Measurements from ENCODE around the gene KLHL13. TPM values are rescaled to one million over a fixed set of nuclear protein-coding genes. Genes with fewer than 3 reads are reported as not detected.

The KLHL13 gene
- total and polyA plus RNA-seq, 2 experiments from 2014 or later = 18.5 to 44.9 TPM

- WGBS (ENCODE audit: low lambda C conversion rate, missing lambda C conversion rate) = 90% methylated on average over 1 of the region's 1 CpG
- TF ChIP-seq EZH2 (IDR thresholded peaks at IDR 0.05; ENCODE audit: borderline replicate concordance) (no peak), EZH2phosphoT487 (IDR thresholded peaks at IDR 0.05; ENCODE audit: low read depth, severe bottlenecking, unreplicated experiment) (no peak), CTCF (IDR thresholded peaks at IDR 0.05; ENCODE audit: poor library complexity) (no peak)
- H3K27ac ChIP-seq = no peak overlapping the region
Observed at GRCh38 chrX:117995378-117995777, 121.2 kb downstream of the KLHL13 start.

DNA sequence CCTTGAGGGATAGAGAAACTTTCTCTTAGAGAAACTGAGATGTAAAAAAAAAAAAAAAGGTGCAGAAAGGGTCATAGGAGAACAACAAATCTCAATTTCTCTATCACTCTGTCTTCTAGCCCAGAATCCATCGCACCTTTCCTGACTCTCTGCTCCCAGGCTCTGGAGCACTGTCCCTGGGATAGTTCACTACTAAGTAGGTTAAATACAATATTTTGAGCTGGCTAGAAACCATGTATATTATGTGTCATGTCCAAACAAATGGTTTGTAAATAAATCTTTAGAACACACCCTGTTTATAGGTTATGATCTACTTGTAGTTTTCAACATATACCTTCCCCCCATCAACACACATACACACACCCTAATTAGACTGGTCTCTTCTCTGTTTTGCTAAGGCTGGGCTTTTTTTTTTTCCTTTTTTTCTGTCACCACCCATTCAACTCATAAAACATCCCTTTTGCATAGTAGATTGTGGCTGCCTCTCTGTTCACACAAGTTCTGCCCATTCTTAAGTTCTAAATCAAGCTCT, 124.4 kb downstream of the KLHL13 start:
- 76% methylated on average over 1 of the region's 1 CpG for WGBS (ENCODE audit: low lambda C conversion rate, missing lambda C conversion rate)
- Histone ChIP-seq H3K27ac (no peak overlapping the region), H3K4me2 (no peak overlapping the region), H3K4me1 (ENCODE audit: insufficient read depth) (no peaks in the 10 kb centered on the region), H3K27me3 (no peaks in the 10 kb centered on the region), H4K20me1 (ENCODE audit: insufficient read depth, poor library complexity, severe bottlenecking) (no peaks in the 10 kb centered on the region), H3K36me3 (replicated peaks; ENCODE audit: insufficient read depth, low read depth) (no peaks in the 10 kb centered on the region), H3K9me3 (ENCODE audit: low read depth) (no peaks in the 10 kb centered on the region), H3K79me2 (no peaks in the 10 kb centered on the region), H2AFZ (no peak overlapping the region), H3K4me3 (no peak overlapping the region), H3K9me2 (replicated peaks; ENCODE audit: insufficient read depth) (no peaks in the 10 kb centered on the region)
- no peak for TF ChIP-seq CTCF (IDR thresholded peaks at IDR 0.05; ENCODE audit: poor library complexity)
- TF ChIP-seq EZH2 (IDR thresholded peaks at IDR 0.05; ENCODE audit: borderline replicate concordance) = no peak
- TF ChIP-seq EZH2phosphoT487 (IDR thresholded peaks at IDR 0.05; ENCODE audit: low read depth, severe bottlenecking, unreplicated experiment) = no peak
- no peak for DNase-seq (ENCODE audit: low spot score)

More at GRCh38 chrX:117995378-117995777, 121.2 kb downstream of the KLHL13 start:
- Histone ChIP-seq H3K4me2 (no peak overlapping the region), H2AFZ (no peak overlapping the region), H3K9me2 (replicated peaks; ENCODE audit: insufficient read depth) (no peaks in the 10 kb centered on the region), H3K27me3 (no peaks in the 10 kb centered on the region), H3K79me2 (no peaks in the 10 kb centered on the region), H3K36me3 (replicated peaks; ENCODE audit: insufficient read depth, low read depth) (no peaks in the 10 kb centered on the region), H4K20me1 (ENCODE audit: insufficient read depth, poor library complexity, severe bottlenecking) (no peaks in the 10 kb centered on the region), H3K4me3 (no peak overlapping the region), H3K4me1 (ENCODE audit: insufficient read depth) (no peaks in the 10 kb centered on the region), H3K9me3 (ENCODE audit: low read depth) (no peaks in the 10 kb centered on the region)
- DNase-seq (ENCODE audit: low spot score) = no peak

DNA sequence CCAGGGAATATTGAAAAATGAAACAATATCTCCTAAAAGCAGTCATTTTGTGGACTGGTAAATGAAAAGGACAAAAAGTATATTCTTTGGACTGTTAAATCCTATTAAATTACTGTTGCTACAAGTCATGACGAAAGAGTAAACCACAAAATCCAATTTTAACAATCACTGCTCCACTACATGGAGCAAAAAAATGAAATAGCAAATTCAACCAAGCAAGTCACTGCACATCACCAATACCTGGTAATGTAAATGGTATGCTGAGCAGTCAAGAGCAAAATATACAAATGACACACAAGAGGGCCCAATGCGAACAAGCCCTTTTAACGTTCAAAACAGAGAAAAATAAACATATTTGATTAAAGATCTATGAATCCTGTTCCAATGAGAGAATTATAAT, 126.2 kb downstream of the KLHL13 start:
- Histone ChIP-seq H3K9me3 (ENCODE audit: low read depth) (no peaks in the 10 kb centered on the region), H3K36me3 (replicated peaks; ENCODE audit: insufficient read depth, low read depth) (no peaks in the 10 kb centered on the region), H3K4me2 (no peak overlapping the region), H3K4me3 (no peak overlapping the region), H3K9me2 (replicated peaks; ENCODE audit: insufficient read depth) (no peaks in the 10 kb centered on the region), H4K20me1 (ENCODE audit: insufficient read depth, poor library complexity, severe bottlenecking) (no peaks in the 10 kb centered on the region), H3K79me2 (no peaks in the 10 kb centered on the region), H3K27me3 (no peaks in the 10 kb centered on the region), H2AFZ (no peak overlapping the region), H3K27ac (no peak overlapping the region), H3K4me1 (ENCODE audit: insufficient read depth) (no peaks in the 10 kb centered on the region)
- WGBS (ENCODE audit: low lambda C conversion rate, missing lambda C conversion rate) = 74% methylated on average over 3 of the region's 3 CpGs
- TF ChIP-seq EZH2phosphoT487 (IDR thresholded peaks at IDR 0.05; ENCODE audit: low read depth, severe bottlenecking, unreplicated experiment) (no peak), EZH2 (IDR thresholded peaks at IDR 0.05; ENCODE audit: borderline replicate concordance) (no peak), CTCF (IDR thresholded peaks at IDR 0.05; ENCODE audit: poor library complexity) (no peak)
- no peak for DNase-seq (ENCODE audit: low spot score)

DNA sequence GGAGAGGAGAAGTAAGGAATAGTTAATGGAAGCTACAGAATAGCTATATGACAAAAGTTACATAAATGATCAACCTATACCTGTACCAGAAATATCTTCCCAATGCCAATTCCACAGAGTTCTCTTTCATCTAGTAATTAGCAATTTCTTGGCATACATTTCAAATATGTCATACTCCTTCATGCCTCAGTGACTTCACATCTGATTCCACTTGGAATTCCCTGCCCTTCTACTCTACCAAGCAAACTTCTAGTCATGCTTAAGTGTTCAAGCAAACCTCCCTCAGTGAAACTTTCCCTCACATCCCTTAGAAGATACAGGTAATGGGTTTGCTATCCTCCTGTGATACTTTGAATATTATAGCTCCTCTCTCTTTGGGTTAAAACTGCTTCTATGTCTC, 127.1 kb downstream of the KLHL13 start:
- Histone ChIP-seq H3K4me3 (no peak overlapping the region), H3K4me1 (ENCODE audit: insufficient read depth) (no peaks in the 10 kb centered on the region), H3K9me2 (replicated peaks; ENCODE audit: insufficient read depth) (no peaks in the 10 kb centered on the region), H3K36me3 (replicated peaks; ENCODE audit: insufficient read depth, low read depth) (no peaks in the 10 kb centered on the region), H2AFZ (no peak overlapping the region), H3K27ac (no peak overlapping the region), H3K9me3 (ENCODE audit: low read depth) (no peaks in the 10 kb centered on the region), H3K79me2 (no peaks in the 10 kb centered on the region), H4K20me1 (ENCODE audit: insufficient read depth, poor library complexity, severe bottlenecking) (no peaks in the 10 kb centered on the region), H3K4me2 (no peak overlapping the region), H3K27me3 (no peaks in the 10 kb centered on the region)
- TF ChIP-seq EZH2phosphoT487 (IDR thresholded peaks at IDR 0.05; ENCODE audit: low read depth, severe bottlenecking, unreplicated experiment) (no peak), EZH2 (IDR thresholded peaks at IDR 0.05; ENCODE audit: borderline replicate concordance) (no peak), CTCF (IDR thresholded peaks at IDR 0.05; ENCODE audit: poor library complexity) (no peak)
- no peak for DNase-seq (ENCODE audit: low spot score)
